Activated naive CD4-positive, alpha-beta T cell treated with anti-CD3 and anti-CD28 coated beads for 36 hours (primary cell): Measurements from ENCODE around the gene EXD3. TPM values are rescaled to one million over a fixed set of nuclear protein-coding genes. Genes with fewer than 3 reads are reported as not detected.

Source experiments
- CTCF ChIA-PET: fragments of 350-600 bp; sonication (Branson Sonifier 250); formaldehyde crosslinking; loops from one replicate; lab custom pipeline; 2021; ENCODE audit warnings: antibody characterized with exemption; lab: Charles Lee
- DNase-seq: peaks from one replicate; pipeline ENCODE4 v3.0.0-alpha.2; 2020
- H3K27ac Mint-ChIP-seq: one replicate; pipeline ENCODE4 v1.8.0; 2021; ENCODE audit warnings: mild to moderate bottlenecking, mixed read lengths
- H3K27me3 Mint-ChIP-seq: one replicate; pipeline ENCODE4 v1.8.0; 2021; ENCODE audit warnings: low read depth, mixed read lengths
- H3K36me3 Mint-ChIP-seq: one replicate; pipeline ENCODE4 v1.8.0; 2021; ENCODE audit warnings: low read depth, mixed read lengths
- H3K4me1 Mint-ChIP-seq: one replicate; pipeline ENCODE4 v1.8.0; 2021; ENCODE audit warnings: low read depth, mixed read lengths
- H3K4me3 Mint-ChIP-seq: one replicate; pipeline ENCODE4 v1.8.0; 2021; ENCODE audit warnings: mild to moderate bottlenecking, moderate library complexity, mixed read lengths
- H3K9me3 Mint-ChIP-seq: one replicate; pipeline ENCODE4 v1.8.0; 2021; ENCODE audit warnings: mixed read lengths
- intact Hi-C: fragments of 100-400 bp; cut with micrococcal nuclease; formaldehyde crosslinking; loops from one replicate; pipeline ENCODE4 v1.15.1; 2023
- total RNA-seq, 2 experiments: library from RNA; stranded (reverse); gene quantifications; one replicate each; pipeline ENCODE4 v1.2.3, GENCODE V29; 2021

The EXD3 gene
- total RNA-seq, 2 experiments from 2014 or later, result 11.2 to 12.7 TPM

DNA sequence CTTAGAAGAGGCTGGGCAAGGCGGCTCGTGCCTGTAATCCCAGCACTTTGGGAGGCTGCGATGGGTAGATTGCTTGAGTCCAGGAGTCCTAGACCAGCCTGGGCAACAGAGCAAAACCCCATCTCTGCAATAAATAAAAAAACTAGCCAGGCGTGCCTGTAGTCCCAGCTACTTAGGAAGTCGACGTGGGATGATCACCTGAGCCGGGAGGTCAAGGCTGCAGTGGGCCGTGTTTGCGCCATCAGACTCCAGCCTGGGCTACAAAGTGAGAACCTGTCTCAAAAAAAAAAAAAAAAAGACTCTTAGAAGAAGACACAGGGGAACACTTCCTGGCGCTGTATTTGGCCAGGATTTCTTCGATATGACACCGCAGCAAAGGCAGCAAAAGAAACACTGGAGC lies 97.2 kb downstream of the EXD3 start:
- H3K4me3 Mint-ChIP-seq, result no peak overlapping the region
- peaks cover 3% of the 10 kb centered on the region for H3K9me3 Mint-ChIP-seq
- intact Hi-C loops, result no loop called here
- peaks cover 11% of the 10 kb centered on the region for H3K4me1 Mint-ChIP-seq
- H3K27ac Mint-ChIP-seq, result no peak overlapping the region
- no peak for DNase-seq
- H3K36me3 Mint-ChIP-seq, result no peaks in the 10 kb centered on the region
- H3K27me3 Mint-ChIP-seq, result peaks cover 11% of the 10 kb centered on the region
- CTCF ChIA-PET, result no interaction called here

DNA sequence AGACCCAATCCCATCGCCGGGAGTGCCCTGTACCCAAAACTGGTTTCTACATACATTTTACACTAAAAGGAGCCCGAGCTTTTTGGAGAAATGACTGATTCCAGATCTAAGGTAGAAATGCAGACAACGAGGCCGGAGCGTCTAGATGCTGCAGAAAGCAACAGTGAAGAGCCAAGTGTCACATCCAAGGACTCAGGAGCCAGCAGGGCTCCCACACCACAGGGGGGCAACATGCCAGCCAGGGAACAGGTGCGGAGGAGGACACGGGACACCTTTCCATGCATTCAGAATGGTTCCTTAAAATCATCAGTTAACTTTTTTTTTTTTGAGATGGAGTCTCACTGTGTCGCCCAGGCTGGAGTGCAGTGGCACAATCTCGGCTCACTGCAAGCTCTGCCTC lies 97.8 kb downstream of the EXD3 start:
- no peak overlapping the region for H3K27ac Mint-ChIP-seq
- H3K4me3 Mint-ChIP-seq, result no peak overlapping the region
- peaks cover 15% of the 10 kb centered on the region for H3K4me1 Mint-ChIP-seq
- no peaks in the 10 kb centered on the region for H3K36me3 Mint-ChIP-seq
- intact Hi-C loops, result no loop called here
- H3K9me3 Mint-ChIP-seq, result peaks cover 3% of the 10 kb centered on the region
- CTCF ChIA-PET, result interaction anchor here (0.6 to 0.8 kb wide), 2 partner anchors 23 to 65 kb away, joined by 3 to 4 read pairs; partner anchors contain the start of gene NRARP
- peaks cover 11% of the 10 kb centered on the region for H3K27me3 Mint-ChIP-seq
- DNase-seq, result no peak

DNA sequence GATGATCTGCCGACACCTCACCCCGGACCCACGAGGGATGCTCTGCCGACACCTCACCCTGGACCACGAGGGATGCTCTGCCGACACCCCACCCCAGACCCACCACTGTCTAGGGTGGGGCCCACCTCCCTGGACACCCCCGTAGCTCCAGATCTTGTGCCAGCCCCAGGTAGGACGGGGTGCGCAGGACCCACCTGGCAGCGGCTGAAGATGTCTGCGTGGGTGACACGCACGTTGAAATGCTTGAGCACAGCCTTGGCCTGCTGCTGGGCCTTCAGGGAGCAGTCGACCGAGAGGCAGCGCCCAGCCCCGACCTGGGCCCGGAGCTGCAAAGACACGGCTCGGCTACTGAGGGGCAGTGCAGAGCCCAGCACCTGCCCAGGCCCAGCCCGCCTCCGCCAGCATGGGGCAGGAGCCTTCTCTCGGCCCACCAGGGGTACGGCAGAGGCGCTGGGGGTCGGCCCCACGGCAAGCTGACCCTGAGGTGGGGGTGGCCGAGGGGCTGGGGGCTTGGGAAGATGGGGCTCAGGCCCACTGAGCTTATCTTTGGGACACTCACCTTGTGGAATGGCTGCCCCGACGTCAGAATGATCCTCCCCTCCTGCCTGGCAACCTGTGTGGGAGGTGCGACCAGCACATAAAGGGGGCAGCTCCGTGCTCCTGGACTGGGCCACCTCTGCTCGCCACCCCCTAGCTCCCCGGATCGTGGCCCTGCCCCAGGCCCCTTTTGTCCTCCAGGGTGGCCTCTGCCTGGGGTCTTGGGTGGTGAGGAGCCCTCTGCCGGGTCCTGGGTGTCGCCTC lies 99.2 kb downstream of the EXD3 start:
- Mint-ChIP-seq H3K36me3 (no peaks in the 10 kb centered on the region), H3K4me3 (no peak overlapping the region), H3K9me3 (peaks cover 3% of the 10 kb centered on the region), H3K27me3 (peaks cover 11% of the 10 kb centered on the region), H3K27ac (no peak overlapping the region), H3K4me1 (peaks cover 15% of the 10 kb centered on the region)
- CTCF ChIA-PET, result no interaction called here
- intact Hi-C loops, result no loop called here
- DNase-seq, result no peak

DNA sequence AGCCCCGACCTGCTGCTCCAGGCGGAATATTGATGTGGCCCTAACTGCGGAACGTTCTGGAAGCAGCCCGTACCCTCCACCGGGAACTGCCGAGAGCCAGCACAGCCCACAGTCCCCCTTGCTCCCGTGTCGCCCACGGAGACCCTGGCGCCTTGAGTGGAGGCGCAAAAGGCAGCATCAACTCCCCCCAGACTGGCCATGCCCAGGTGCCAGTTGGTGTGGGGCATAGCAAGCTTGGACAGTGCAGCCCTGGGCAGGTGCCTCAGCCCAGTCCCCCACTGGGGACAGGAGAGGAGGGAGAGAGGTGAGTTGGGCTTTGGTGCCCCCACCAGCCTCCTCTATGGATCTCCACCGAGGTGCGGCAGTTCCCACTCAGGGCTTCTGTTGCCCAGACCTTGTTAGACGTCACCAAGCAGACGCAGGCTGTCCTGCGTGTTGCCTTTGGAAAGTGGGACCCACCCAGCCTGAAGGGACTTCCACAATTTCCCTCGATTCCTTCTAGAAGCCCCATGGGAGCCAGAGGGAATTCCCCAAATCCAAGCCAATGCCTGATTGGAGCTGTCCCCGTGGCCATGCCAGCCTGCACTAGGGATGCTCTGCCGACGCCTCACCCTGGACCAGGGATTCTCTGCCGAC lies 101.1 kb downstream of the EXD3 start:
- no peak for DNase-seq
- Mint-ChIP-seq H3K27ac (no peak overlapping the region), H3K27me3 (peaks cover 8% of the 10 kb centered on the region), H3K36me3 (no peaks in the 10 kb centered on the region), H3K9me3 (no peaks in the 10 kb centered on the region), H3K4me3 (no peak overlapping the region), H3K4me1 (peaks cover 12% of the 10 kb centered on the region)
- intact Hi-C loops, result no loop called here
- CTCF ChIA-PET, result interaction anchor here (1.3 kb wide), 1 partner anchor 20 kb away, joined by 3 read pairs; the partner anchor contains the start of gene NRARP

DNA sequence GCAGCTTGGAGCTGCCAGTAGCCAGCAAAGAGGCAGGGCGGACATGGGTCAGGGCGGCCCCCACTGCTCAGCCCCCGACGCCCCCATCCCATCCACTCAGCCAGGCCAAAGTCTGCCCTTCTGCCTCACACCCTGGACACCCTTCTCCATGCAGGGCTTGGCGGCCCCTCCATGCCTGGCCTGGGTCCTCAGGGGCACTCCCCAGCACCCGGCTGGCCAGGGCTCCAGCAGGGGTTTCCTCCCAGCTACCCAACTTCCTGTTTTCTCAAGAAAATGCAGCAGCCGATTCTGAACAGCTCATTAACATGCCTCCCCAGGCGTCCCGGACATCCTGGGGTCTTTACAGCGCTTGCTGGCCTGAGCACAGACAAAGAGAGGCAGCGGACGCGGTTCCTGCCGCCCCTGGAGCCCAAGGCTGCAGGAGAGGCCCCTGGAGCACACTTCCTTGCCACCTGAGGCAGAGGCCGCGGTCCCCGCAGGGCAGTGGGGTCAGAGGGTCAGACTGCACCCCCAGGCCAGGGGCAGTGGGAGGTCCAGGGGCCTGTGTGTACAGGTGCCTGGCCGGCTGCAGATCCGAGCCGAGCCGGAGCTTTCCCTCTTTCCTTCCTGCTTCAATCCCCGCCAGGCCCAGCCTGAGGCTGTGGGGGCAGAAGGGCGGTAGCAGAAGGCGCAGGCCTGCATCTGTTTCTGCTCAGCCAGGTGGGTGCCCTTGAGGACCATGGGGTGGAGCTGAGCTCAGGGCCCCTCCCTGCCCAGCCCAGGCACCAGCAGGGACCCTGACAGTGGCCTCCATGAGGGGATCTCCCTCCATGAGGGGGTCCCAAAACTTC lies 102.2 kb downstream of the EXD3 start:
- CTCF ChIA-PET, result interaction anchor here (1.3 kb wide), 1 partner anchor 19 kb away, joined by 3 read pairs; the partner anchor contains the start of gene NRARP
- Mint-ChIP-seq H3K9me3 (no peaks in the 10 kb centered on the region), H3K4me1 (peaks cover 4% of the 10 kb centered on the region), H3K4me3 (no peak overlapping the region), H3K27me3 (peaks cover 6% of the 10 kb centered on the region), H3K36me3 (no peaks in the 10 kb centered on the region), H3K27ac (no peak overlapping the region)
- intact Hi-C loops, result no loop called here
- no peak for DNase-seq

DNA sequence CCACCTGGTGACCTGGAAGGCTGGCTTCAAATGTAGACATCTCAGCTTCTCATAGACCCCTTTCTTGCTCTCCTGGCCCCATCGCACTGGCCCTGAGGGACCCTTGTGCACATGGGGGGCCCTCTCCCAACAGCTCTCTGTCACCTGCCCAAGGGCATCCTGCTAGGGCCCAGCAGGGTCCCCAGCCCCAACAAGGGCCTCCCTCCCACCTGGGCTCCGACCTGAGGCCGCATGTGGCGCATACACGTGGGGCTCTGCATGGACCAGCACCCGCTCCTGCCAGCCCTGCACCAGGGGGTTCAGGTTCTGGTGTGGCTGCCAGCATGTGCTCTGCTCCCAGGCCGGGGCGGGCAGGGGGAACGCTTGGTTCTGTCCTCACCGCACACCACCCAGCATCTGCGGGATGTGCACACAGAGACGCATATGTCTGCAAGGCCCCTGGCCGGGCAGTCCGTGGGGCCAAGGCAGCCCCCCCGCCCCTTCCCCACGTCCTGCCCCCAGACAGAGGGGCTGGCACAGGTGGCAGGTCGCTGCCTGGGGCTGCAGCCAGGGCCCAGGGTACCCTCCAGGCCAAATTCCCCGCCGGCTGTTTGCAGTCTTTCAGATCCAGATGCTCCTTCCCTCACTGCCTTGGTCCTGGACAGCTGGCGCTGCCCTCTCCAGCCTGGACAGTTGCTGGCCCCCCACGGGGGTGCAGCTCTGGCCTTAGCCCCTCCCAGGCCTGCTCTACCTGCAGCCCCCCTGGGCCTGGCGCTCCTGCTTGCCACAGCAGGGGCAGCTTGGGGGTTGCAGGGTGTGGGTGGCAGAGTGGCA lies 103.0 kb downstream of the EXD3 start:
- Mint-ChIP-seq H3K4me1 (peaks cover 4% of the 10 kb centered on the region), H3K27me3 (peaks cover 4% of the 10 kb centered on the region), H3K4me3 (no peak overlapping the region), H3K36me3 (no peaks in the 10 kb centered on the region), H3K27ac (no peak overlapping the region), H3K9me3 (no peaks in the 10 kb centered on the region)
- CTCF ChIA-PET, result no interaction called here
- intact Hi-C loops, result no loop called here
- no peak for DNase-seq

DNA sequence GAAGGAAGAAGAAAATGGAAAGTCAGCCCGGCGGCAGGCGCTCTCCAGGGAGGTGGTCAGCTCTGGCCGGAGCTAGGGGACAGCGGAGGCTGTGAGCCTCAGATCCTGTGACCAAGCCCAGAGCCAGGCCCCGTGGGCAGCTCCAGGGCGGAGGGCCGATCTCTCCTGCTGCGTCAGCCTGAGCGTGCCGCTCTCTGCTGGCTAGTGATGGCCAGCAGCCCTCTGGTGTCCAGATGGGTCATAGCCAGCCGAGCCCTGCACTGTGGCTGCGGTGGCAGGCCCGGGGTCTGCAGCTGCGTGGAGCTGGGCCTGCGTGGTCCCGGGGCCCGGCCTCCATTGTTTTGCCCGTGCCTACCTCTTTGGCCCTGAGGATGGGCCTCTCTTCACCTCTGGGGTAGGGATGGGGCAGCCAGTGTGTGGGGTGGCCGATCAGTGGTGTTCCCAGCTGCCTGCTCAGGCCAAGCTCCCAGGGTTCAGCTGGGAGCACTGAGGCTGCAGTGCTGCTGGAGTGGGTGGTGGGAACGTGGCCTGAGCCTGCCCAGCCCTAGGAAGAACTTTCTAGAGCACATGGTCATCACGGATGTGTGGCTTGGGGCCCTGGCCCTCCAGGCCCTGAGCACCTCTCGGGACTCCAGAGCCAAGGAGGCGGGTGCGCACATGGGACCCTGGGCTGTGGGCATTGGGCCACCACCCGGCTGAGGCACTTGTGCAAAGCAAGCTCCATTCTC lies 103.8 kb downstream of the EXD3 start:
- peaks cover 3% of the 10 kb centered on the region for H3K27me3 Mint-ChIP-seq
- H3K4me1 Mint-ChIP-seq, result peaks cover 4% of the 10 kb centered on the region
- H3K4me3 Mint-ChIP-seq, result no peak overlapping the region
- H3K9me3 Mint-ChIP-seq, result no peaks in the 10 kb centered on the region
- intact Hi-C loops, result no loop called here
- no peaks in the 10 kb centered on the region for H3K36me3 Mint-ChIP-seq
- CTCF ChIA-PET, result no interaction called here
- no peak for DNase-seq
- no peak overlapping the region for H3K27ac Mint-ChIP-seq

DNA sequence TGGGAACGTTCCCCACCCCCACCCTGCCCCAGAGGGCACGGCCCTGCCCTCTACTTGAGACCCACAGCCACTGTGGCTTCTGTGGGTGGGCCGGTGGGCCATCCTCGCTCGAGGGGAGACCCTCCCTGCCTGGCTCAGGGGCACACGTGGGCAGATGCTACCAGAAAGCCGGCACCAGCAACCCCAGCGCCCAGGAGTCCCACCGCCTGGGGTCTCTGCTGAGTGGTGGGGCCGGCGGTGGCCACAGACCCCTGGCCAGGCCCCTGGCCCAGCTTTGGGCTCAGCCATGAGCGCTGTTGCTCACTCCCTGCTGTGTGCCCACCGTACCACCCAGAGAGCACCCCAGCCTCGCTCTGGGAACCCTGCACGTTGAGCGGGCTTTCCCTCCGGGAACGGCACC lies 104.4 kb downstream of the EXD3 start:
- Mint-ChIP-seq H3K27ac (no peak overlapping the region), H3K27me3 (peaks cover 3% of the 10 kb centered on the region), H3K9me3 (no peaks in the 10 kb centered on the region), H3K4me3 (no peak overlapping the region), H3K36me3 (no peaks in the 10 kb centered on the region), H3K4me1 (peaks cover 4% of the 10 kb centered on the region)
- CTCF ChIA-PET, result no interaction called here
- DNase-seq, result no peak
- intact Hi-C loops, result no loop called here

DNA sequence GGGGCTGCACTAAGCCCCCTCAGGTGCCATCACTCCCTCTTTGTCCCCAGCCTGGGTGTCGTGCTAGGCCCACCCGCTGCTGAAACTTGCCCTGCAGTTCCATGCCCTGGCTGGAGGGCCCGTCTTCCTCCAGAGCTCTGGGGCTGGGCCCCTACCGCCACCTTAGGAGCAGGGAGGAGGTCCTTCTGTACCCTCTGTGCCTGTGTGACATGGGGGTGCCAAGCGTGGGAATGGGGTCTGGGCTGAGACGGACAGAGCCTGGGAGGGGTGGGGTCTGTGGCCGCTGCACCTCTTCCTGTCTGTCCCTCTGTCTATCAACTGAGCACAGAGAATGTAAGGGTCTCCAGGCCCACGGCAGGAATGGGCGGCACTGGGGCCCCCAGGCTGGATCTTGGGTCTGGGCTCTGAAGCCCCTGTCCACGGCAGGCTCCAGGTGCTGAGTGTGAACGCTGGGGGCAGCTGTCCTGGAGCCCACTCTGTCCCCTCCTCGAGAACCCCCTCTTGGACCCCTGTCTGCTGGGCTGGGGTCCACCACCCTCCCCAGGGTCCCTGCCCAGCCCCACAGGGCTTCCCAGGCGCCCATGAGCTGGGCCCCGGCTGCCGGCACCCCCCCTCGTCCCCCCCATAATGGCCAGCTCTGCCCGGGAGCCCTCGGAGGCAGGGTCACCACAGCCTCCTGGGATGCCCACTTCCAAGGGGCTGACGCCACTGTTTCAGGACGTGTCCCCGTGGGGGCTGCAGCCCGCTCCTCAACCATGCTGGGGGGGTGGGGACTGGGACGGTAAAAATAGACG lies 105.0 kb downstream of the EXD3 start:
- Mint-ChIP-seq H3K9me3 (no peaks in the 10 kb centered on the region), H3K27ac (no peak overlapping the region), H3K27me3 (peaks cover 3% of the 10 kb centered on the region), H3K36me3 (no peaks in the 10 kb centered on the region), H3K4me3 (no peak overlapping the region), H3K4me1 (peaks cover 4% of the 10 kb centered on the region)
- no peak for DNase-seq
- intact Hi-C loops, result no loop called here
- CTCF ChIA-PET, result no interaction called here

DNA sequence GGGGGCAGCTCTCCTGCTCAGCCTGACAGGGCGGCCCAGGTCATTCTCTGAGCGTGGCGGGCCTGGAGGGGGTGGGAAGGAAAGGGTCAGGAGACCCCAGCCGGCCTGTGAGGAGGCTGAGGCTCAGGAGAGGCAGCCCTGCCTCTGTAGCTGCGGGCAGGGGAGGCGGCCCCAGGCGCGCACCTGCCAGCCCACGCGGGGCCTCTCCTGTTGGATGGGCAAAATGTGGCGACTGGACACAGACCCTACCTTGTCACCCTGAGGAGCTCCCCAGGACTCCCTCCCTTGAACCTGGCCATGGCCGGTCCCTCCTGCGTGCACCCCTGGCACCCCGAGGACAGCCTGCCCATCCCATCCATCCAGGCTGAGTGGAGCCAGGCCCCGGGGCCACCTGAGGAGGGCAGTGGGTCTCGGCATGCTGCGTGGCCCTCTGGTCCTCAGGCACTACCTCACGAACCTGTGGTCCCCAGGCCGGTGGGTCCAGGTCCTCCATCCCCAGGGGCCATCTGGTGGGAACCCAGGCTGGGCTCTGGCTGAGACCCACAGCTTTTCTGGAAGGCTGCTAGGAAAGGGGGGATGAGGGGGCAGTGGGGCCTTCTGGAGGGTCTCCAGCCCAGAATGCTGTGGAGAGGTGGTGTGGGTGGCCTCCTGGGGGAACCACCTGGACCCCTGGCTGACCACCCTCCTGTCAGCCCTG lies 105.8 kb downstream of the EXD3 start:
- peaks cover 4% of the 10 kb centered on the region for H3K4me1 Mint-ChIP-seq
- no peak overlapping the region for H3K4me3 Mint-ChIP-seq
- no peak overlapping the region for H3K27ac Mint-ChIP-seq
- H3K27me3 Mint-ChIP-seq, result peaks cover 3% of the 10 kb centered on the region
- H3K36me3 Mint-ChIP-seq, result no peaks in the 10 kb centered on the region
- CTCF ChIA-PET, result interaction anchor here (1.4 kb wide), 1 partner anchor 15 kb away, joined by 3 read pairs; the partner anchor contains the start of gene NRARP
- intact Hi-C loops, result no loop called here
- no peak for DNase-seq
- no peaks in the 10 kb centered on the region for H3K9me3 Mint-ChIP-seq
